ENCODE data around the gene CBFA2T3.
A peak's percentile ranks its signal among the peaks of the same experiment; 100 is the strongest.

Gene CBFA2T3

GRCh38 chr16:88875703-88876234 lies 101.2 kb downstream of the CBFA2T3 start (continued):
- no peak for TF ChIP-seq ZSCAN30 (tag by site-specific recombination; IDR thresholded peaks at IDR 0.05)
- no peak for TF ChIP-seq YY1 (tag by site-specific recombination; IDR thresholded peaks at IDR 0.05)
- TF ChIP-seq ZNF311 (tag by site-specific recombination; IDR thresholded peaks at IDR 0.05; ENCODE audit: borderline replicate concordance) = no peak
- TF ChIP-seq ZNF792 (tag by site-specific recombination; IDR thresholded peaks at IDR 0.05) = no peak
- no peak for TF ChIP-seq ZNF132 (tag by site-specific recombination; IDR thresholded peaks at IDR 0.05; ENCODE audit: borderline replicate concordance)
- no peak for TF ChIP-seq REST (tag by site-specific recombination; IDR thresholded peaks at IDR 0.05)
- TF ChIP-seq ZNF112 (tag by site-specific recombination; IDR thresholded peaks at IDR 0.05) = no peak
- TF ChIP-seq GLIS2 (tag by site-specific recombination; IDR thresholded peaks at IDR 0.05) = no peak

GRCh38 chr16:88874938-88875599 lies 101.9 kb downstream of the CBFA2T3 start:
- Histone ChIP-seq H3K4me1 (ENCODE audit: control insufficient read depth, insufficient read depth, low read length) (no peaks in the 10 kb centered on the region), H3K9me3 (ENCODE audit: control insufficient read depth, insufficient read depth, low read depth, low read length) (no peaks in the 10 kb centered on the region), H3K36me3 (ENCODE audit: control insufficient read depth in 2 of 2, insufficient read depth in 1 of 2, low read length in 2 of 2) (no peaks in the 10 kb centered on the region), H3K4me3 (ENCODE audit: low read depth, low read length) (no peak overlapping the region), H3K27ac (ENCODE audit: extremely low read depth, low read depth, low read length) (no peak overlapping the region)
- ChIA-PET CTCF (interaction anchor here (0.7 kb wide), 1 partner anchor 183 kb away, joined by 4 read pairs; no protein-coding TSS in a partner anchor), POLR2A (no interaction called here)
- no peak for TF ChIP-seq ZSCAN18 (tag by site-specific recombination; IDR thresholded peaks at IDR 0.05)
- TF ChIP-seq ZNF266 (tag by site-specific recombination; IDR thresholded peaks at IDR 0.05; ENCODE audit: low read depth) = no peak
- no peak for TF ChIP-seq ZNF132 (tag by site-specific recombination; IDR thresholded peaks at IDR 0.05; ENCODE audit: borderline replicate concordance)
- peak; percentile 52; the same call in 1 of the 2 replicates for TF ChIP-seq HIC1 (tag by site-specific recombination; IDR thresholded peaks at IDR 0.05)
- no peak for TF ChIP-seq ZNF155 (tag by site-specific recombination; IDR thresholded peaks at IDR 0.05)
- TF ChIP-seq ZNF324 (tag by site-specific recombination; IDR thresholded peaks at IDR 0.05) = no peak
- TF ChIP-seq TRIM28 (IDR thresholded peaks at IDR 0.05; ENCODE audit: borderline replicate concordance, low read length) = no peak

GRCh38 chr16:88872650-88873331 lies 104.2 kb downstream of the CBFA2T3 start:
- H3K36me3 ChIP-seq (ENCODE audit: control insufficient read depth in 2 of 2, insufficient read depth in 1 of 2, low read length in 2 of 2) = no peaks in the 10 kb centered on the region
- no peak overlapping the region for H3K4me3 ChIP-seq (ENCODE audit: low read depth, low read length)
- ChIA-PET POLR2A (no interaction called here), CTCF (no interaction called here)
- no peaks in the 10 kb centered on the region for H3K4me1 ChIP-seq (ENCODE audit: control insufficient read depth, insufficient read depth, low read length)
- H3K9me3 ChIP-seq (ENCODE audit: control insufficient read depth, insufficient read depth, low read depth, low read length) = no peaks in the 10 kb centered on the region
- TF ChIP-seq AEBP2 (tag by site-specific recombination; IDR thresholded peaks at IDR 0.05; ENCODE audit: borderline replicate concordance) (no peak), ZFP3 (tag by site-specific recombination; IDR thresholded peaks at IDR 0.05; ENCODE audit: low read depth) (no peak)
- H3K27ac ChIP-seq (ENCODE audit: extremely low read depth, low read depth, low read length) = no peak overlapping the region

Measured in HEK293 (cell line).